HCT116 (cell line): ENCODE measurements around the gene FBH1. TPM values are rescaled to one million over a fixed set of nuclear protein-coding genes. Genes with fewer than 3 reads are reported as not detected.

Source experiments
- ATAC-seq: fragments of 200-7000 bp; cut with Tn5 transposase; 2 replicates; pipeline ENCODE4 v1.9.1; 2020; ENCODE audit warnings: mild to moderate bottlenecking, moderate library complexity
- BruUV-seq: library from RNA; stranded (reverse); fragments of 400-500 nt; replicated peaks from 2 replicates; lab custom pipeline; 2021; lab: Mats Ljungman, UMichigan
- CTCF ChIA-PET: fragments of 300-600 bp; sonication (Branson Sonifier 250); formaldehyde crosslinking; loops from one replicate; lab custom pipeline; 2021; ENCODE audit warnings: antibody characterized with exemption; lab: Charles Lee
- POLR2A ChIA-PET: fragments of 300-600, 350-600 bp; sonication (Branson Sonifier 250); formaldehyde crosslinking; loops from one replicate; lab custom pipeline; 2021; ENCODE audit warnings: antibody characterized with exemption; lab: Charles Lee
- RAD21 ChIA-PET, 2 experiments: fragments of 300-600 bp; sonication (Branson Sonifier 250); formaldehyde crosslinking; loops; one replicate each; lab custom pipeline; 2023; ENCODE audit warnings: low total read pairs in 2 of 2; ENCODE audit not compliant: uncharacterized antibody in 2 of 2, unreplicated experiment in 2 of 2, low non-redundant PET in 1 of 2; lab: Charles Lee
- DNase-seq: peaks from one replicate; pipeline ENCODE4 v3.0.0-alpha.2; 2010; ENCODE audit warnings: low read depth, low spot score
- H2AFZ ChIP-seq: fragments of 200-600 bp; shearing (Covaris generic), sonication (generic); 2 replicates; pipeline ENCODE4 v1.6.1; 2017; ENCODE audit warnings: low read depth, mixed run types, mixed read lengths, antibody characterized with exemption, low read length; ENCODE audit not compliant: poor library complexity, severe bottlenecking
- H3K27ac ChIP-seq: 2 replicates; pipeline ENCODE4 v1.5.1; 2012; ENCODE audit warnings: low read depth, low read length
- H3K27me3 ChIP-seq: fragments of 200-600 bp; sonication (generic); 2 replicates; pipeline ENCODE4 v1.6.1; 2016; ENCODE audit warnings: mixed run types, low read length, mixed read lengths; ENCODE audit not compliant: insufficient read depth
- H3K36me3 ChIP-seq, 2 experiments: fragments of 200-500 bp in 1 of 2; fragments of 200-600 bp in 1 of 2; sonication (Bioruptor generic) in 1 of 2; sonication (generic) in 1 of 2; 2 replicates each; pipeline versions ENCODE4 v1.5.1 to v1.6.1; 2014 to 2016; ENCODE audit warnings: low read length in 2 of 2, inconsistent platforms in 1 of 2, mixed read lengths in 1 of 2, mixed run types in 1 of 2; ENCODE audit not compliant: insufficient read depth in 2 of 2, control insufficient read depth in 1 of 2
- H3K4me1 ChIP-seq, 2 experiments: fragments of 200-600 bp in 1 of 2; sonication (generic) in 1 of 2; 2 replicates each; pipeline versions ENCODE4 v1.5.1 to v1.6.1; 2012 to 2017; ENCODE audit warnings: low read length in 2 of 2, inconsistent platforms in 1 of 2, mild to moderate bottlenecking in 1 of 2, mixed read lengths in 1 of 2, mixed run types in 1 of 2, moderate library complexity in 1 of 2; ENCODE audit not compliant: insufficient read depth in 2 of 2, control insufficient read depth in 1 of 2
- H3K4me2 ChIP-seq: fragments of 200-600 bp; sonication (generic); 2 replicates; pipeline ENCODE4 v1.6.1; 2017; ENCODE audit warnings: mixed run types, low read length, mixed read lengths
- H3K4me3 ChIP-seq, 2 experiments: fragments of 200-600 bp in 1 of 2; sonication (generic) in 1 of 2; replicated peaks in 1 of 2; 2 replicates each; pipeline ENCODE4 v1.5.1; 2011 to 2016; ENCODE audit warnings: low read length in 2 of 2, control low read depth in 1 of 2, low read depth in 1 of 2, mild to moderate bottlenecking in 1 of 2, mixed read lengths in 1 of 2, mixed run types in 1 of 2
- H3K79me2 ChIP-seq: fragments of 200-600 bp; sonication (generic); 2 replicates; pipeline ENCODE4 v1.6.1; 2017; ENCODE audit warnings: mild to moderate bottlenecking, mixed run types, low read length, moderate library complexity, mixed read lengths; ENCODE audit not compliant: insufficient read depth
- H3K9ac ChIP-seq: fragments of 200-600 bp; sonication (generic); 2 replicates; pipeline ENCODE4 v1.6.1; 2016; ENCODE audit warnings: low read length, mixed read lengths
- H3K9me2 ChIP-seq: fragments of 200-600 bp; sonication (generic), shearing (Covaris generic); 2 replicates; pipeline ENCODE4 v1.6.1; 2017; ENCODE audit warnings: mixed run types, mild to moderate bottlenecking, moderate library complexity; ENCODE audit not compliant: insufficient read depth
- H3K9me3 ChIP-seq, 2 experiments: fragments of 200-500 bp in 1 of 2; fragments of 200-600 bp in 1 of 2; sonication (Bioruptor generic) in 1 of 2; sonication (generic) in 1 of 2; 2 replicates each; pipeline ENCODE4 v1.6.1; 2014 to 2017; ENCODE audit warnings: low read length in 2 of 2, mixed read lengths in 2 of 2, inconsistent platforms in 1 of 2, low read depth in 1 of 2, mild to moderate bottlenecking in 1 of 2, mixed run types in 1 of 2, moderate library complexity in 1 of 2; ENCODE audit not compliant: control insufficient read depth in 1 of 2, insufficient read depth in 1 of 2
- H4K20me1 ChIP-seq: fragments of 200-600 bp; sonication (generic), shearing (Covaris generic); 2 replicates; pipeline ENCODE4 v1.6.1; 2017; ENCODE audit warnings: mixed run types, mild to moderate bottlenecking, moderate library complexity; ENCODE audit not compliant: insufficient read depth
- CBX3 ChIP-seq: IDR thresholded peaks from 2 replicates; pipeline ENCODE4 v1.6.1; 2012; ENCODE audit warnings: low read depth
- CEBPB ChIP-seq: IDR thresholded peaks from 2 replicates; pipeline ENCODE4 v1.6.1; 2012; ENCODE audit warnings: low read depth
- EZH2 ChIP-seq: fragments of 200-600 bp; sonication (generic); IDR thresholded peaks from 2 replicates; pipeline ENCODE4 v1.6.1; 2017; ENCODE audit warnings: antibody characterized with exemption, mixed run types
- JUND ChIP-seq: IDR thresholded peaks from 2 replicates; pipeline ENCODE4 v1.6.1; 2012
- SIN3A ChIP-seq: IDR thresholded peaks from 2 replicates; pipeline ENCODE4 v1.6.1; 2012; ENCODE audit warnings: low read depth
- YY1 ChIP-seq: IDR thresholded peaks from 2 replicates; pipeline ENCODE4 v1.6.1; 2011; ENCODE audit warnings: low read length, low read depth, moderate library complexity, mild to moderate bottlenecking; ENCODE audit not compliant: insufficient replicate concordance; ENCODE audit errors: extremely low read depth
- intact Hi-C: fragments of 100-400 bp; cut with micrococcal nuclease; formaldehyde crosslinking; loops from 2 replicates; pipeline ENCODE4 v1.10.0; 2022
- total RNA-seq: library from RNA; stranded (reverse); gene quantifications from one replicate; pipeline ENCODE4 v1.2.1, GENCODE V29; 2021; ENCODE audit not compliant: unreplicated experiment
- TF ChIP-seq, protein P1 (sequence below): IDR thresholded peaks from 2 replicates; pipeline ENCODE4 v1.6.1; 2012; ENCODE audit warnings: low read depth
- TF ChIP-seq, protein P2 (sequence below): IDR thresholded peaks from 2 replicates; pipeline ENCODE4 v1.6.1; 2012
- TF ChIP-seq, protein P3 (sequence below): IDR thresholded peaks from 2 replicates; pipeline ENCODE4 v1.6.1; 2012
- TF ChIP-seq, protein P4 (sequence below): IDR thresholded peaks from 2 replicates; pipeline ENCODE4 v1.6.1; 2011; ENCODE audit warnings: mild to moderate bottlenecking, low read length, moderate library complexity; ENCODE audit not compliant: insufficient replicate concordance; ENCODE audit errors: extremely low read depth

FBH1 gene
- total RNA-seq, 1 experiment from 2014 or later = 70.2 TPM

DNA sequence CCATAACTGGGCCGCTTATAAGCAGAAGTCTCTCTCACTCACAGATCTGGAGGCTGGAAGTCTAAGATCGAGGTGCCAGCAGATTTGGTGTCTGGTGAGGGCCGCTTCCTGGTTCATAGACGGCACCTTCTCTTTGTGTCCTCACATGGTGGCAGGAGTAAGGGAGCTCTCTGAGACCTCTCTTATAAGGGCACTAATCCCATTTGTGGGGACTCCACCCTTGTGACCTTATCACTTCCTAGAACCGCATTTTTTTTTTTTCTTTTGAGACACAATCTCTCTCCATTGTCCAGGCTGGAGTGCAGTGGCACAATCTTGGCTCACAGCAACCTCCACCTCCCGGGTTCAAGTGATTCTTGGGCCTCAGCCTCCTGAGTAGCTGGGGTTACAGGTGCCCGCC, 8.1 kb downstream of the FBH1 start:
- ChIA-PET POLR2A (interaction anchor here (2.1 kb wide), 1 partner anchor 8 kb away, joined by 4 read pairs; the partner anchor contains the start of genes ANKRD16 and FBH1), CTCF (no interaction called here), RAD21 (no interaction called here)
- no peak for DNase-seq
- Histone ChIP-seq H3K9me3 (peaks cover 0 to 3% of the 10 kb centered on the region in 2 experiments; a peak in 1 of 4 replicates), H4K20me1 (no peaks in the 10 kb centered on the region), H3K4me1 (no peaks in the 10 kb centered on the region), H3K27ac (no peak overlapping the region)
- intact Hi-C loops = no loop called here
- no peak for TF ChIP-seq EZH2
- TF ChIP-seq, protein P1, sequence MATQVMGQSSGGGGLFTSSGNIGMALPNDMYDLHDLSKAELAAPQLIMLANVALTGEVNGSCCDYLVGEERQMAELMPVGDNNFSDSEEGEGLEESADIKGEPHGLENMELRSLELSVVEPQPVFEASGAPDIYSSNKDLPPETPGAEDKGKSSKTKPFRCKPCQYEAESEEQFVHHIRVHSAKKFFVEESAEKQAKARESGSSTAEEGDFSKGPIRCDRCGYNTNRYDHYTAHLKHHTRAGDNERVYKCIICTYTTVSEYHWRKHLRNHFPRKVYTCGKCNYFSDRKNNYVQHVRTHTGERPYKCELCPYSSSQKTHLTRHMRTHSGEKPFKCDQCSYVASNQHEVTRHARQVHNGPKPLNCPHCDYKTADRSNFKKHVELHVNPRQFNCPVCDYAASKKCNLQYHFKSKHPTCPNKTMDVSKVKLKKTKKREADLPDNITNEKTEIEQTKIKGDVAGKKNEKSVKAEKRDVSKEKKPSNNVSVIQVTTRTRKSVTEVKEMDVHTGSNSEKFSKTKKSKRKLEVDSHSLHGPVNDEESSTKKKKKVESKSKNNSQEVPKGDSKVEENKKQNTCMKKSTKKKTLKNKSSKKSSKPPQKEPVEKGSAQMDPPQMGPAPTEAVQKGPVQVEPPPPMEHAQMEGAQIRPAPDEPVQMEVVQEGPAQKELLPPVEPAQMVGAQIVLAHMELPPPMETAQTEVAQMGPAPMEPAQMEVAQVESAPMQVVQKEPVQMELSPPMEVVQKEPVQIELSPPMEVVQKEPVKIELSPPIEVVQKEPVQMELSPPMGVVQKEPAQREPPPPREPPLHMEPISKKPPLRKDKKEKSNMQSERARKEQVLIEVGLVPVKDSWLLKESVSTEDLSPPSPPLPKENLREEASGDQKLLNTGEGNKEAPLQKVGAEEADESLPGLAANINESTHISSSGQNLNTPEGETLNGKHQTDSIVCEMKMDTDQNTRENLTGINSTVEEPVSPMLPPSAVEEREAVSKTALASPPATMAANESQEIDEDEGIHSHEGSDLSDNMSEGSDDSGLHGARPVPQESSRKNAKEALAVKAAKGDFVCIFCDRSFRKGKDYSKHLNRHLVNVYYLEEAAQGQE = no peak
- no peak for TF ChIP-seq JUND
- TF ChIP-seq, protein P2, sequence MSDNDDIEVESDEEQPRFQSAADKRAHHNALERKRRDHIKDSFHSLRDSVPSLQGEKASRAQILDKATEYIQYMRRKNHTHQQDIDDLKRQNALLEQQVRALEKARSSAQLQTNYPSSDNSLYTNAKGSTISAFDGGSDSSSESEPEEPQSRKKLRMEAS = no peak
- TF ChIP-seq, protein P3, sequence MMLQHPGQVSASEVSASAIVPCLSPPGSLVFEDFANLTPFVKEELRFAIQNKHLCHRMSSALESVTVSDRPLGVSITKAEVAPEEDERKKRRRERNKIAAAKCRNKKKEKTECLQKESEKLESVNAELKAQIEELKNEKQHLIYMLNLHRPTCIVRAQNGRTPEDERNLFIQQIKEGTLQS = no peak
- no peak for TF ChIP-seq YY1
- no peak for TF ChIP-seq CEBPB
- no peak for TF ChIP-seq SIN3A
- TF ChIP-seq, protein P4, sequence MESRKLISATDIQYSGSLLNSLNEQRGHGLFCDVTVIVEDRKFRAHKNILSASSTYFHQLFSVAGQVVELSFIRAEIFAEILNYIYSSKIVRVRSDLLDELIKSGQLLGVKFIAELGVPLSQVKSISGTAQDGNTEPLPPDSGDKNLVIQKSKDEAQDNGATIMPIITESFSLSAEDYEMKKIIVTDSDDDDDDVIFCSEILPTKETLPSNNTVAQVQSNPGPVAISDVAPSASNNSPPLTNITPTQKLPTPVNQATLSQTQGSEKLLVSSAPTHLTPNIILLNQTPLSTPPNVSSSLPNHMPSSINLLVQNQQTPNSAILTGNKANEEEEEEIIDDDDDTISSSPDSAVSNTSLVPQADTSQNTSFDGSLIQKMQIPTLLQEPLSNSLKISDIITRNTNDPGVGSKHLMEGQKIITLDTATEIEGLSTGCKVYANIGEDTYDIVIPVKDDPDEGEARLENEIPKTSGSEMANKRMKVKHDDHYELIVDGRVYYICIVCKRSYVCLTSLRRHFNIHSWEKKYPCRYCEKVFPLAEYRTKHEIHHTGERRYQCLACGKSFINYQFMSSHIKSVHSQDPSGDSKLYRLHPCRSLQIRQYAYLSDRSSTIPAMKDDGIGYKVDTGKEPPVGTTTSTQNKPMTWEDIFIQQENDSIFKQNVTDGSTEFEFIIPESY = no peak
- TF ChIP-seq CBX3 = no peak
- TF ChIP-seq, all 23 proteins: peak for 0
- H3K4me3 ChIP-seq = no peak overlapping the region
- no peak overlapping the region for H3K9ac ChIP-seq
- peaks cover 23% of the 10 kb centered on the region for H3K79me2 ChIP-seq
- peaks cover 10 to 39% of the 10 kb centered on the region in 2 experiments; a peak in 2 of 4 replicates for H3K36me3 ChIP-seq
- no peaks in the 10 kb centered on the region for H3K9me2 ChIP-seq
- H2AFZ ChIP-seq = no peak overlapping the region
- ATAC-seq = no peak
- no peak overlapping the region for H3K4me2 ChIP-seq
- no peaks in the 10 kb centered on the region for H3K27me3 ChIP-seq
- BruUV-seq = no TSS peak
